CD14-positive monocyte (primary cell): ENCODE results near the gene BCAR1. TPM values are rescaled to one million over a fixed set of nuclear protein-coding genes. Genes with fewer than 3 reads are reported as not detected.

Source experiments
- DNase-seq, 3 donors: peaks; one replicate each; pipeline ENCODE4 v3.0.0-alpha.2; 2011 to 2022
- H2AFZ ChIP-seq: 2 replicates; pipeline ENCODE4 v1.6.0; 2012; ENCODE audit warnings: mild to moderate bottlenecking, low read depth, low read length, inconsistent platforms; ENCODE audit not compliant: insufficient read depth, poor library complexity, severe bottlenecking
- H3K27ac ChIP-seq, 2 donors: 1 replicate in 1 of 2; 2 replicates in 1 of 2; pipeline ENCODE4 v1.5.1; 2012 to 2013; ENCODE audit warnings: low read length in 2 of 2, control low read depth in 1 of 2, inconsistent platforms in 1 of 2, low read depth in 1 of 2, mild to moderate bottlenecking in 1 of 2
- H3K27me3 ChIP-seq, 2 donors: one replicate each; pipeline versions ENCODE4 v1.6.0 to v1.6.1; 2011 to 2013; ENCODE audit warnings: low read length in 2 of 2; ENCODE audit not compliant: control insufficient read depth in 2 of 2, insufficient read depth in 2 of 2
- H3K36me3 ChIP-seq, 2 donors: replicated peaks in 1 of 2; 1 replicate in 1 of 2; 2 replicates in 1 of 2; pipeline versions ENCODE4 v1.5.1 to v1.6.1; 2012 to 2013; ENCODE audit warnings: low read length in 2 of 2, control low read depth in 1 of 2, inconsistent platforms in 1 of 2, mild to moderate bottlenecking in 1 of 2; ENCODE audit not compliant: insufficient read depth in 2 of 2, control insufficient read depth in 1 of 2
- H3K4me1 ChIP-seq, 2 donors: 1 replicate in 1 of 2; 2 replicates in 1 of 2; pipeline versions ENCODE4 v1.5.1 to v1.6.1; 2012 to 2013; ENCODE audit warnings: low read length in 2 of 2, control low read depth in 1 of 2, inconsistent platforms in 1 of 2, mild to moderate bottlenecking in 1 of 2, moderate library complexity in 1 of 2; ENCODE audit not compliant: insufficient read depth in 2 of 2, control insufficient read depth in 1 of 2
- H3K4me2 ChIP-seq: replicated peaks from 2 replicates; pipeline ENCODE3; 2012; ENCODE audit warnings: low read length, moderate library complexity, mild to moderate bottlenecking; ENCODE audit not compliant: poor library complexity, severe bottlenecking; ENCODE audit errors: extremely low read depth
- H3K4me3 ChIP-seq, 3 experiments: fragments of 200-600 bp in 1 of 3; sonication (generic) in 1 of 3; replicated peaks in 1 of 3; 1 replicate in 2 of 3; 2 replicates in 1 of 3; pipeline ENCODE4 v1.5.1; 2011 to 2013; ENCODE audit warnings: low read length in 3 of 3, mild to moderate bottlenecking in 3 of 3, control low read depth in 2 of 3, low read depth in 2 of 3, inconsistent platforms in 1 of 3, moderate library complexity in 1 of 3
- H3K79me2 ChIP-seq: 2 replicates; pipeline ENCODE4 v1.6.0; 2012; ENCODE audit warnings: mild to moderate bottlenecking, control low read depth, inconsistent platforms, low read length, moderate library complexity; ENCODE audit not compliant: insufficient read depth
- H3K9ac ChIP-seq: 2 replicates; pipeline ENCODE4 v1.6.0; 2017; ENCODE audit warnings: low read length, mild to moderate bottlenecking; ENCODE audit not compliant: insufficient read depth, poor library complexity, severe bottlenecking
- H3K9me3 ChIP-seq, 2 donors: replicated peaks in 1 of 2; 1 replicate in 1 of 2; 2 replicates in 1 of 2; pipeline versions ENCODE4 v1.5.1 to v1.6.1; 2012 to 2013; ENCODE audit warnings: low read length in 2 of 2, control low read depth in 1 of 2; ENCODE audit not compliant: control insufficient read depth in 1 of 2, insufficient read depth in 1 of 2
- H4K20me1 ChIP-seq: 2 replicates; pipeline ENCODE4 v1.6.0; 2012; ENCODE audit warnings: mild to moderate bottlenecking, low read length, control low read depth, moderate library complexity; ENCODE audit not compliant: insufficient read depth
- H3K27ac Mint-ChIP-seq, 7 donors: one replicate each; pipeline ENCODE4 v1.8.0; 2020; ENCODE audit warnings: mild to moderate bottlenecking in 7 of 7, mixed read lengths in 7 of 7, moderate library complexity in 6 of 7, inconsistent platforms in 2 of 7
- H3K27me3 Mint-ChIP-seq, 3 donors: one replicate each; pipeline ENCODE4 v1.8.0; 2021 to 2022; ENCODE audit warnings: low read depth in 3 of 3, mild to moderate bottlenecking in 3 of 3, mixed read lengths in 3 of 3, moderate library complexity in 3 of 3, inconsistent platforms in 1 of 3
- H3K36me3 Mint-ChIP-seq, 2 donors: one replicate each; pipeline ENCODE4 v1.8.0; 2020; ENCODE audit warnings: mixed read lengths in 2 of 2, inconsistent platforms in 1 of 2, mild to moderate bottlenecking in 1 of 2
- H3K4me1 Mint-ChIP-seq: one replicate; pipeline ENCODE4 v1.8.0; 2020; ENCODE audit warnings: mild to moderate bottlenecking, mixed read lengths
- H3K4me3 Mint-ChIP-seq, 2 donors: one replicate each; pipeline ENCODE4 v1.8.0; 2020; ENCODE audit warnings: mild to moderate bottlenecking in 2 of 2, mixed read lengths in 2 of 2, moderate library complexity in 1 of 2
- H3K9me3 Mint-ChIP-seq, 7 donors: one replicate each; pipeline ENCODE4 v1.8.0; 2020 to 2022; ENCODE audit warnings: mixed read lengths in 7 of 7, mild to moderate bottlenecking in 6 of 7, moderate library complexity in 6 of 7, inconsistent platforms in 2 of 7
- WGBS: methylation state at CpG from one replicate; pipeline ENCODE4 v1.1.5; 2013; ENCODE audit warnings: missing lambda C conversion rate; ENCODE audit not compliant: insufficient coverage; 5-methylcytosine and 5-hydroxymethylcytosine counted together
- intact Hi-C, 2 donors: fragments of 100-400 bp; cut with micrococcal nuclease; formaldehyde crosslinking; loops; one replicate each; pipeline versions ENCODE4 v1.15.0 to v1.15.1; 2023
- polyA plus RNA-seq, 3 donors: library from polyadenylated mRNA; depleted of rRNA in 1 of 3; unstranded in 2 of 3; stranded (reverse) in 1 of 3; fragments of 300-500 nt in 2 of 3; fragments of >200 nt in 1 of 3; fragmentation: Illumina TruSeq in 2 of 3; gene quantifications; 1 replicate in 2 of 3; 2 replicates in 1 of 3; pipeline ENCODE4 v1.2.3, GENCODE V29; 2012 to 2021
- TF ChIP-seq, protein P1 (sequence below): fragments of 200-600 bp; IDR thresholded peaks from one replicate; pipeline ENCODE4 v1.8.0; 2022; ENCODE audit warnings: antibody characterized with exemption, mild to moderate bottlenecking

Gene BCAR1
- polyA plus RNA-seq, 3 donors, result not detected

DNA sequence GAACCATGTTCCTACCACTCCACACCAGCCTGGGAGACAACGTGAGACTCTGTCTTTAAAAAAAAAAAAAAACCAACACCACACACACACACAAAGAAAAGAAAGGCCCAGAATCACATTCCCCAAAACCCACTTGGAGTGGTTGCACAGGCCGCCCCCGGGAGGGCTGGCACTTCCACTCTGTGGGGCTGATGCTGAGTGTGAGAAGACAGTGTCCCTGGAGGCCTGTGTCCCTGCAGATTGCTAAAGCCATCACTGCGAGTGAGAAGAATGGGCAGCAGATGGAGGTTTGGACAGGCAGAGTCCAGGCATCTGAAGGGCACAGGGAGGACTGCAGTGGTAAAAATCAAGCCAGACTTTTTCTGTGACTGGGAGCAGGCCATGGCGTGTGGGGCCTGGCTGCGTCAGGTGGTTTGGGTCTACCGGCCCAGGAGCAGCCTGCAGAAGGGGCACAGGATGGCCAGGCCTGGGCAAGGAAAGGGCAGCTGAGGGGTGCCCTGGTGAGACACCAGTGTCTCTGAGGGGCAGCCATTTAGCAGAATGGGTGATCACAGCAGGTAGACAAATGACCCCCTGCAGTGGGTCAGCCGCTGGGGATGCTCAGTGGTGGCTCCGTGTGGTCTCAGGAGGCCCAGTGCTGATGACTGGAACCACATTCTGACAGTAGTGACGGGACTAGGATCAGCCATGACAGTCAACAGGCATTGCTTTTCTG lies 57.5 kb downstream of the BCAR1 start:
- H3K4me2 ChIP-seq, result no peak overlapping the region
- H3K4me1 Mint-ChIP-seq, result no peaks in the 10 kb centered on the region
- intact Hi-C loops, result loop anchor here in 1 of 2 donors (10.0 kb wide), 1 partner anchor 571 kb away; no protein-coding TSS in a partner anchor
- 92% methylated on average over 9 of the region's 10 CpGs for WGBS
- TF ChIP-seq, protein P1, sequence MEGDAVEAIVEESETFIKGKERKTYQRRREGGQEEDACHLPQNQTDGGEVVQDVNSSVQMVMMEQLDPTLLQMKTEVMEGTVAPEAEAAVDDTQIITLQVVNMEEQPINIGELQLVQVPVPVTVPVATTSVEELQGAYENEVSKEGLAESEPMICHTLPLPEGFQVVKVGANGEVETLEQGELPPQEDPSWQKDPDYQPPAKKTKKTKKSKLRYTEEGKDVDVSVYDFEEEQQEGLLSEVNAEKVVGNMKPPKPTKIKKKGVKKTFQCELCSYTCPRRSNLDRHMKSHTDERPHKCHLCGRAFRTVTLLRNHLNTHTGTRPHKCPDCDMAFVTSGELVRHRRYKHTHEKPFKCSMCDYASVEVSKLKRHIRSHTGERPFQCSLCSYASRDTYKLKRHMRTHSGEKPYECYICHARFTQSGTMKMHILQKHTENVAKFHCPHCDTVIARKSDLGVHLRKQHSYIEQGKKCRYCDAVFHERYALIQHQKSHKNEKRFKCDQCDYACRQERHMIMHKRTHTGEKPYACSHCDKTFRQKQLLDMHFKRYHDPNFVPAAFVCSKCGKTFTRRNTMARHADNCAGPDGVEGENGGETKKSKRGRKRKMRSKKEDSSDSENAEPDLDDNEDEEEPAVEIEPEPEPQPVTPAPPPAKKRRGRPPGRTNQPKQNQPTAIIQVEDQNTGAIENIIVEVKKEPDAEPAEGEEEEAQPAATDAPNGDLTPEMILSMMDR, result no peak
- no peak overlapping the region for H3K9ac ChIP-seq
- H3K9me3 Mint-ChIP-seq, result peaks cover 0 to 2% (median 0%) of the 10 kb centered on the region in 7 donors
- H3K4me3 ChIP-seq, result no peak overlapping the region
- peaks cover 47 to 64% (median 63%) of the 10 kb centered on the region in 3 donors for H3K27me3 Mint-ChIP-seq
- H3K36me3 Mint-ChIP-seq, result no peaks in the 10 kb centered on the region
- no peaks in the 10 kb centered on the region for H3K9me3 ChIP-seq
- H3K4me3 Mint-ChIP-seq, result peak overlapping the region in 1 of 2 donors; percentile 26
- no peaks in the 10 kb centered on the region for H3K4me1 ChIP-seq
- H4K20me1 ChIP-seq, result no peaks in the 10 kb centered on the region
- no peak overlapping the region for H2AFZ ChIP-seq
- no peak overlapping the region for H3K27ac Mint-ChIP-seq
- H3K36me3 ChIP-seq, result no peaks in the 10 kb centered on the region
- no peaks in the 10 kb centered on the region for H3K79me2 ChIP-seq
- no peak for DNase-seq
- peaks cover 14 to 27% of the 10 kb centered on the region in 2 donors for H3K27me3 ChIP-seq
- no peak overlapping the region for H3K27ac ChIP-seq

DNA sequence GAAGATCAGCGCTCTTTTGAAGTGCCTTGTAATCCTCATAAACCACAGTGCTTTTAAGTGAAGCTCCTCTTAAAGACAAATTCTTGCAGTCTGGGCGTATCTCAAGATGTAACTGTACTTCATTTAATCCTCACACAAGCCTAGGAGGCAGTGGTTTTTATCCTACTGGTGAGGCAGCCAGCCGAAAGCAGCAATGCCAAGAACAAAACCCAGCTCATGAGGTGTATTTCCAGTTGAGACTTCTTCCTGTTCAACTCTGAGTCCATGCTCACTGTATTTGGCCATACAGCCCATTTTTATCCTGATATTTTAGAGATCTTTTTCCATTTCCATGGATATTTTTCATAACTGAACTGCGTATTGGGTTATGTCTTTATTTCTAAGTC lies 58.2 kb downstream of the BCAR1 start:
- H3K4me2 ChIP-seq, result no peak overlapping the region
- H3K9me3 ChIP-seq, result no peaks in the 10 kb centered on the region
- H3K36me3 ChIP-seq, result no peaks in the 10 kb centered on the region
- no peaks in the 10 kb centered on the region for H3K4me1 ChIP-seq
- no peak overlapping the region for H2AFZ ChIP-seq
- no peak overlapping the region for H3K9ac ChIP-seq
- intact Hi-C loops, result loop anchor here in 1 of 2 donors (10.0 kb wide), 1 partner anchor 572 kb away; no protein-coding TSS in a partner anchor
- Mint-ChIP-seq H3K27me3 (peaks cover 48 to 64% (median 62%) of the 10 kb centered on the region in 3 donors), H3K4me3 (peak overlapping the region in 1 of 2 donors; percentile 26), H3K27ac (no peak overlapping the region), H3K4me1 (no peaks in the 10 kb centered on the region), H3K9me3 (peaks cover 0 to 6% (median 0%) of the 10 kb centered on the region in 7 donors), H3K36me3 (no peaks in the 10 kb centered on the region)
- WGBS, result 100% methylated on average over 1 of the region's 4 CpGs
- peaks cover 14 to 26% of the 10 kb centered on the region in 2 donors for H3K27me3 ChIP-seq
- no peak for DNase-seq
- no peak overlapping the region for H3K27ac ChIP-seq
- no peak overlapping the region for H3K4me3 ChIP-seq
- H3K79me2 ChIP-seq, result no peaks in the 10 kb centered on the region
- H4K20me1 ChIP-seq, result no peaks in the 10 kb centered on the region
- TF ChIP-seq, protein P1, result no peak
